Stimulated activated CD8-positive, alpha-beta memory T cell treated with anti-CD3 and anti-CD28 coated beads, Interleukin-12 subunit alpha, Interleukin-12 subunit beta, amount 100 ng/mL, for 1 hour (primary cell): Measurements from ENCODE around the gene NOXO1.
"Not testable (repeated sequence)": the region's sequence is repeated elsewhere in the genome, so short reads cannot be mapped to it uniquely, and the experiment has no call there.

ENCODE experiments used
- DNase-seq: peaks from one replicate; pipeline ENCODE4 v3.0.0-alpha.2; 2020; ENCODE audit warnings: low read depth

NOXO1 gene

DNA sequence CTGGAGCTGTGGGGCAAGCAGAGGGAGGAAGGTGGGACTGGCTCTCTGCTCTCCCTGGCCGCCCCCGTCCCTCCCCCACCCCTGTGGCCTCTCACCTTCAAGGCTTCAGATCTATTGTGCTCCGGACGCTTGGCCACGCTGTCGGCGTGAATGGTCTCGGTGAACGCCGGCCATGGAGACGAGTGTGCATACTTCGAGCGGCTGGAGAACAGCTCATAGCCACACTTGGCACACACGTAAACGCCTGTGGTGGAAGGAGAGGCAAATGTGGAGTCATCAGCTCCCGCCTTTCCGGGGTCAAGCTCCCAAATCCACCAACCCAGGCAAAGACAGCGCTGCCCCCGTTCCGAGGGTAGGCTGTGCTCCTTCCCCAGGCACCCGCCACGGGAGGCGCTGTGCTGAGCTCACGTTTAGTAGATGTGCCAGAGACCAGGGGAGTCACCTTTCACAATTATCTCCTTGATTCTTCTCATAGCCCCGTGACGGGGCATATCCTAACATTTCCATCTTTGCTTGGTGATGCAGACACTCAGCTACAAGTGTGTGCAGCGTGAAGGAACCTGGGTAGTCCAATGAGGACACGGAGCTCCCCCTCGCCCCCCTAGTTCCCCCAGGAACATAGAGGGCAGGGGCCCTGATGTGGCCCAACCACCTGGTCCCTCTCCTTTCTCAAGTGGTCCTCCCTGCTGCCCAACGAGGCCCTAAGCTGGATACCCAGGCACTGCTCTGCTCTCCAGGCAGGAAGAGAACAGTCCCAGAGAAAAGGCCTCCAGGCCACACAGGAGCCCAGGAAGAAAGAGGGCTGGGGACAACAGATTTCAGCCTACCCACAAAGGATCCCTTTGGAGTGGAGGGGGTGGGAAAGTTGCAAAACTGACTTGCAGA lies 39.9 kb downstream of the NOXO1 start:
- DNase-seq = no peak

DNA sequence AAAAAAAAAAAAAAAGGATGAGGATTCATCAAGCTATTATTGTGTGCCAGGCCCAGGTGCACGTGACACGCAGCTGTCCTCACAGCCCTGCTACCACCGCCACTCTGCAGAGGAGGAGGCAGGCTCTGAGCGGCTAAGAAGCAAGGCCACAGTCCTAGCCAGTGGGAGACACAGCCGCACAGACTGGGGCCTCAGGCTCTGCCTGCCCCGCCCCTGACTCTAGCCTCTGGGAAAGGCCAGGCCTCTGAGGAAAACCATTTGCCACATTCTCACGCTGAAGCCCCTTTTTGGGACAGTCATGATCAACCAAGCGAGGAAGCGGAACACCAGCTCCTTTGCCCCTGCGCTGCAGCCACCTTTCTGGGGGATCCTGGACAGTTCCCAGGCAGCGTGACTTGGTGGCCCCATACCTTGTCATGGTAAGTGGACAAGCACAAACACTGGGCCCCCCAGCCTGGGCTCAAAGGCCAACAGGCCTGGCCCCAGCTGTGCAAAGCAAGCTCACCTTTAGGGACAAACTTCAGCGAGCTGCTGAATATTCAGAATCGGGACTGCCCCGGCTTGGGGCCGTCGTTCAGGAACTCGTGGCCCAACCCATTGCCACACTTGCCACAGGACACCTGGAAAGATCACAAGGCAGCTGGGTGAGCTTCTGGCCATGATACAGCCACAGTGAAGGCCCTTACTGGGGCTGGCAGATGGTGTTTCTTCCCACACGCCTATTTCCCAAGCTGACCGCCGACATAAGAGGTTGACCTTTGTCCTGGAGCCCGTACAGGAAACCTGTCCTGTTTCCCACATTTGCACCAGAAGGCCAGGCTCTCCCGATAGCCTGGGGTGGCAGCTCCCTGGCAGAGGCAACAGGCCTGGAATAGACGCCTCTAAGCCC lies 40.8 kb downstream of the NOXO1 start:
- DNase-seq = no peak

DNA sequence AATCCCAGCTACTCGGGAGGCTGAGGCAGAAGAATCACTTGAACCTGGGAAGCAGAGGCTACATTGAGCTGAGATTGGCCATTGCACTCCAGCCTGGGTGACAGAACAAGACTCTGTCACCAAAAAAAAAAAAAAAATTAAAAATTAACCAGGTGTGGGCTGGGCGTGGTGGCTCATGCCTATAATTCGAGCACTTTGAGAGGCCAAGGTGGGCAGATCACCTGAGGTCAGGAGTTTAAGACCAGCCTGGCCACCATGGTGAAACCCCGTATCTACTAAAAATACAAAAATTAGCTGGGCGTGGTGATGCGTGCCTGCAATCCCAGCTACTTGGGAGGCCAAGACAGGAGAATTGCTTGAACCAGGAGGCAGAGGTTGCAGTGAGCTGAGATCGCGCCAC lies 41.4 kb downstream of the NOXO1 start:
- not testable (repeated sequence) for DNase-seq

DNA sequence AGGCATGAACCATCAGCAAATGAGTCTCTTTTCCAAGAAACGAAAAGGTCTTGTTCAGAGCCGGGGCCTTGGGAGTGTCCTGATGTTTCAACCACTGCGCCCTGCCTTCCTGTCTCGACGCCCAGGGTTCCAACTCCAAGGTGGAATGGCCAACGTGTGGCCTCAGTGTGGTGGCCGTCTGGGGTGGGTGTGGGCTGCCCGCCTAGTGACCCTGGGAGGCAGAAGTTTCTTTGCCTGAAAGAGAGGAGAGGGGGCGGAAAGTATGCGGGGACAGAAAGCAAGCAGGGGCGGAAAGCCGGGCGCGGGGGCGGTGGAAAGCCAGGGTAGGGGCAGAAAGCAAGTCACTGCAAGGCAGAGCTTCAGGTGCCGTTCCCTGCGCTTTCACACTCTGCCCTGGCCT lies 42.4 kb downstream of the NOXO1 start:
- DNase-seq = no peak

DNA sequence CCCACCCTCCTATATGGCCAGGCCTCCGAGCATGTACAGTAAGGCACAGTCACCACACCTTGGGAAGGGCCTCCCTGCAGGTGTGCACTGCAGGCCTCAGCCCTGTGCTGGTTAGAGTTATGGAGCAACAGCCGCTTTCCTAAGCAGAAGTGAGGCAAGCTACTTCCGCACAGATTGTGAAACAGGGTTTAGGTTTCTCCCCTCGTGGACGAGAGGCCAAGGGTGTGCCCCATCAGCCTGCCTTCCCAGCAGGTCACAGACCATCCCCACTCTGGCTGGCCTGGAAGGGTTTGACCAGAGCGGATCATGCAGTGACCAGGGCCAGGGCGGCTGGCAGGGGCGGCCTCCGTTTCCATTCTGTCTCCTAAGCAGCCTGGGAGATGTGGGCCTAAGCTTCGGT lies 43.0 kb downstream of the NOXO1 start:
- no peak for DNase-seq

DNA sequence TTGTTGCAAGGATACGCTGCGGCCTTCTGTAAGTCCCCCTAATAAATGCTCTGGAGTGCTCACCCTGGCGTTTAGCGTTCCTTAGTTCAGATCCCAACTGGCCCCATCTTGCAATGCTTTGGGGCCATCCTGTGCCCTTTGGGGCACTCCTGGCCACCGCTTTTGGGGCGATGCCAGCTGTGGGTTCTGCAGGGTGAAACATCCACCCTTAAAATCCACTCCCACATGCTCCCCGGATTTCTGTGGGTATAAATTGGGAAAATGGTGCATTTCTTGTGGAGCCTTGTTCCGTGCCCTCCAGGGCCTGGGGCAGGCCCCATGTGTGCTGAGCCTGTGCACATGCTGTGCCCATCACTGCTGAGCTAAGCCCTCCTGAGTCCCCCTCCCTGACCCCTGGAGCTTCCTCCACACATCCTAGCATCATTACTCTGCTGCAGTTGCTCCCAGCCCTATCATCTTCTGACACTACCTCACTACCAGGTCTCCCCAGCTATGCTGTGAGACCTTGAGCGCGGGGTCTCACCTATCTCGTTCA lies 44.3 kb downstream of the NOXO1 start:
- no peak for DNase-seq

DNA sequence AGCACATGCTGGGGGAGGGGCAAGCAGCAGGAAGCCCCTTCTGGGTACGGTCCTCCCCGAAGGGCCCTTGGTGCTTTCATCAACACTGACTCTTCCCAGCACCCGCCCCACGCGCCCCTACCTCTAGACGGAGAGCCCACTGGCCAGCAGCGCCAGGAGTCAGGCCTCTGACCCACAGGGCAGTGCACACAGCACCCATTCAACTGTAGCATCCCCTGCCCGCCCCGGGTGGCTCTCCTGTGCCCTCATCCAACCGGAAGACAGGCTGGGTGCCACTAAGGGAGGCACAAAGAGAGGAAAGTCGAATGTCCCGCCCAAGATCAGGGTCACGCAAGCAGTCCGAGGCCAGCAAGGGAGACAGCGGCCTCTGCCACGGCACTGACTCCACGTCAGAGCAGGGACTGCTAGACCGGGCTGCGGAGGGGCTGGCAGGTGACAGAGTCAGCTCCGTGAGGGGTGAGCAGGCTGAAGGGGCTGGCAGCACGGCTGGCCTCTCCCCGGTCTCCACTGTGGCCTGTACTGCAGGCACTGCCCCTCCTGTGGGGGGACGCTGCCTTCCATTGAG lies 48.1 kb downstream of the NOXO1 start:
- no peak for DNase-seq

DNA sequence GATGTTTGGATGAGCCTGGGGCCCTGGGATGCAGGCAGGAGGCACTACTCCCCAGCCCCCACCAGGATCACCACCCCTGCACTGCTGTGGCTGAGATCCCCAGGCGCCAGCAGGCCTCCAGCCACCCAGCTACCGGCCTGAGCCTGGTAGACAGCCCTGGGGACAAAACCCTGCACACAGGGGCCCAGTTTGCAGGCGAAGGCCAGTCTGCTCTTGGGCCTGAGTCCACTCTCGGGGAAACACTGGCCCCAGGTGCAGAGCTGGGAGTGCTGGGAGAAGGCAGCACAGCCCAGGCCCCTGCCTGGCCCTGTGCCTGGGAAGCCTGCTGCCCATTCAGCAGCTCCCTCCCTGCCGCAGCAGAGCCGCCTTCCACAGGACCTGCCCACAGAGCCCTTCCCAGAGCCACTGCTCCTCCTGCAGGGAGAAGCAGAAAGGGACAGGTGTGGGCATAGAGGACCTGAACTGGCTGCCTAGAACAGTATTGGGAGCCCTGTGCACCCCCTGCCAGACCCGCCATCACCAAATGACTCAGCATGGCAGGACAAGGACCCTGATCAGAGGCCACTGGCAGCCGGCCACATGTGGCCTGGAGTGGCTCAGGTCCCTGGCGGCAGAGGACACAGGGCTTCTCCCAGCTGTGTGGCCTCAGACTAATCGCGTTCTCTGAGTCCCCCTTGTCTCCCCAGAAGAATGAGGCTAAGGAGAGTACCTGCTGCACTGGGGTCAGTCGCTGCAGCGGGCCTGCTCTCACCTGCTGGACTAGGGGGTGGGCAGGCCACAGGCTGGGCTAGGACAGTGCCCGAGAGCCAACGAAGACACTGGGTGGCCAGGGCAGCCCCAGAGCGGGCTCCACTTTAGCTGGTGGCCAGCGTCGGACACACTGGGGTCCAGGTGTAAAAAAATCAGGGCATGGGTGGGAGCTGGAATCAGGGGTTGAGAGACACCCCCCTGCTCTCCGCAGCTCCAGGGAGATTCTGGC lies 48.9 kb downstream of the NOXO1 start:
- DNase-seq = no peak

DNA sequence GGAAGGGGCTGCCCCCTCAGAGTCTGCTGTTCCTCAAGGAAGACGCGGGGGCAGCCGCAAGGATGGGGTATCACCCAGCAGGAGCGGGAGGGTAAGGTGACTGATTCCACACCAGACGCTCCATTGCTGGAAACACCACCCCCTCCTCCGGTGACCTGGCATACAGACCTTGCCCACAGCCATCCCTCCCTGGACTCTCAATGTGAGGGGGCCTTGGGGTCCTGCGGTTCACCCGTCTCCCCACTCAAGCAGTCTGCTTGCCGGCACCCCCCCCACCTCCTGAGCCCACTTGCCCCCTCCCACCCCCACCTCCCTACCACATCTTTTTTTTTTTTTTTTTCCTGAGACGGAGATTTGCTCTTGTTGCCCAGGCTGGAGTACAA lies 50.9 kb downstream of the NOXO1 start:
- DNase-seq = no peak

DNA sequence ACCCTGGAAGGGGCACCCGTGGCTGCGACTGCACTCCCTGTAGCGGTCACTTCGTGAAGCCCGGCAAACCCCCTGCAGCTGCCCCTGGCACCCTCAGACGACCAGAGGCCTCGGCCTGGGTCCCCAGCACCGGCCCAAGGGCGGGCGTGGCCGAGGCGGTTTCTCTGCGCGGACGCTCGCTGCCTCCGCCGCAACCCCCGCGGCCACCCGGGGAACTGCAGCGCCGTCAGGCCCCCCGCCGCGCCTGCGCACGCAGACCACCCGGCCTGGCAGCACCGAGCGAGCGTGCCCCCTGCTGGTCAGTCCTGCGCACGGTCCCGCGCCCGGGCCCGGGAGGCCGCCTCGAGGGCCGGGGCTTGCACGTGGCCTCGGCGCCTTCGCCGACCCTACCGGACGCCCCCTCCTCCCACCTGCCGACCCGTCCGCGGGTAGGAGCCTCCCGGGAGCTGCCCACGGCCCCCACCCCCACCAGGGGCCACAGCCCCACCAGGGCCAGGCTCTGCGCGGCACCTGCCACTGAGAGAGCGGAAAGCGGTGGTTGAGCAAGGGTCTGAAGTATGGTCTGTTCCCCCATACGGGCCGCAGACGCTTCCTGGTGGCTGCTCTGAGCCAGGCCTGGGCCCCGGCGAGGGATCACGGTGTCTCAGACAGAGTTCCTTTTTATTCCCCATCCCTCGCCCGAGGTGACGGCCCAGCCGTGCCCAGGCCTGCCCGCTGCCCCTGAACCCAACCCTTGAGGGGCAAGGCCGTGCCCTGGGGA lies 51.5 kb downstream of the NOXO1 start:
- peak; percentile 90 for DNase-seq

DNA sequence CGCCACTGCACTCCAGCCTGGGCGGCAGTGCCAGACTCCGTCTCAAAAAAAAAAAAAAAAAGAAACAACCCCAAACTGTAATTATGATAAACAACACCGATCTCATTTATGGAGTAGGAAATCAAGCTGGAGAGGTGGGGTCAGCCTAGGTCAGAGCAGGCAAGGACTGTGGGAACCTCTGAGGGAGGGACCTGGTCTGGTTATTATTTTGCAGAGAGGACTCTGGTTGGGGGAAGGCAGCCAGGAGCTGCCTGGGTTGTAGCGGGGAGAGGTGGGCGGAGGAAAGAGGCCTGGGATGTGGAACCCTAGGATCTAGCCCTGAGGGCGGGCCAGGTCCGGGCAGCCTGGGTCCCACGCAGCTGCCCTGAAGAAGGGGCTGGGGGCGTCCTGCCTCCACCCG lies 52.2 kb downstream of the NOXO1 start:
- no peak for DNase-seq
